Ishikawa (cell line): Measurements from ENCODE around the gene GDF2.

Source experiments
- CEBPB ChIP-seq: IDR thresholded peaks from 2 replicates; pipeline ENCODE4 v1.6.1; 2012
- CREB1 ChIP-seq: IDR thresholded peaks from 2 replicates; pipeline ENCODE4 v1.6.1; 2012; ENCODE audit warnings: low read depth
- EGR1 ChIP-seq: IDR thresholded peaks from 2 replicates; pipeline ENCODE4 v1.6.1; 2012
- EP300 ChIP-seq: IDR thresholded peaks from 2 replicates; pipeline ENCODE4 v1.6.1; 2012; ENCODE audit warnings: borderline replicate concordance
- FOXM1 ChIP-seq: IDR thresholded peaks from 2 replicates; pipeline ENCODE4 v1.6.1; 2012; ENCODE audit warnings: low read depth, borderline replicate concordance
- MAX ChIP-seq: IDR thresholded peaks from 2 replicates; pipeline ENCODE4 v1.6.1; 2012
- NFIC ChIP-seq: IDR thresholded peaks from 2 replicates; pipeline ENCODE4 v1.6.1; 2012
- RAD21 ChIP-seq: IDR thresholded peaks from 2 replicates; pipeline ENCODE4 v1.6.1; 2012; ENCODE audit warnings: low read depth
- REST ChIP-seq: IDR thresholded peaks from 2 replicates; pipeline ENCODE4 v1.6.1; 2012; ENCODE audit warnings: low read depth, mild to moderate bottlenecking
- TAF1 ChIP-seq: IDR thresholded peaks from 2 replicates; pipeline ENCODE4 v1.6.1; 2012; ENCODE audit warnings: low read depth, mild to moderate bottlenecking
- TCF12 ChIP-seq: IDR thresholded peaks from 2 replicates; pipeline ENCODE4 v1.6.1; 2012; ENCODE audit warnings: low read depth
- TEAD4 ChIP-seq: IDR thresholded peaks from 2 replicates; pipeline ENCODE4 v1.6.1; 2012
- USF1 ChIP-seq: IDR thresholded peaks from 2 replicates; pipeline ENCODE4 v1.6.1; 2012
- YY1 ChIP-seq: IDR thresholded peaks from 2 replicates; pipeline ENCODE4 v1.6.1; 2012; ENCODE audit warnings: low read depth
- ZBTB7A ChIP-seq: IDR thresholded peaks from 2 replicates; pipeline ENCODE4 v1.6.1; 2012; ENCODE audit warnings: low read depth

Gene GDF2

GRCh38 chr10:47306387-47307210, 15.7 kb upstream of the GDF2 start:
- TF ChIP-seq MAX (no peak), EP300 (no peak), REST (no peak), TEAD4 (no peak), YY1 (no peak), CEBPB (no peak), ZBTB7A (no peak), USF1 (no peak)

- TF ChIP-seq EGR1 (no peak), RAD21 (no peak), CREB1 (no peak), EP300 (no peak), TCF12 (no peak)
These were observed 14.9 kb upstream of the GDF2 start for GRCh38 chr10:47307381-47307780.

- no peak for TF ChIP-seq TCF12
- TF ChIP-seq EP300 = no peak
- no peak for TF ChIP-seq NFIC
- TF ChIP-seq USF1 = no peak
- TF ChIP-seq YY1 = no peak
- no peak for TF ChIP-seq TEAD4
- TF ChIP-seq CREB1 = no peak
- TF ChIP-seq EGR1 = no peak
- TF ChIP-seq ZBTB7A = no peak
- TF ChIP-seq MAX = no peak
- TF ChIP-seq REST = no peak
- TF ChIP-seq FOXM1 = no peak
- no peak for TF ChIP-seq CEBPB
- no peak for TF ChIP-seq RAD21
- no peak for TF ChIP-seq TAF1
These were observed 13.5 kb upstream of the GDF2 start for GRCh38 chr10:47308775-47309174.

GRCh38 chr10:47309408-47310089, 12.7 kb upstream of the GDF2 start:
- TF ChIP-seq RAD21 (peak; percentile 70), TEAD4 (no peak)

GRCh38 chr10:47310090-47310505, 12.2 kb upstream of the GDF2 start:
- TF ChIP-seq TEAD4 (no peak), EGR1 (no peak), TCF12 (no peak), CREB1 (no peak), CEBPB (no peak), MAX (no peak), FOXM1 (no peak), ZBTB7A (no peak), YY1 (no peak), USF1 (no peak), NFIC (no peak), EP300 (no peak), RAD21 (no peak), TAF1 (no peak), REST (no peak)
